OCI-LY3 (cell line): Measurements from ENCODE around the gene ADAD2.

Experiments used
- EZH2phosphoT487 ChIP-seq: fragments of 200-600 bp; shearing (Covaris generic); IDR thresholded peaks from 2 replicates; pipeline ENCODE4 v1.6.1; 2018; ENCODE audit warnings: antibody characterized with exemption, mixed run types, low read depth
- TF ChIP-seq, protein P1 (sequence below): fragments of 200-600, 300-600 bp; sonication (generic); IDR thresholded peaks from 2 replicates; pipeline ENCODE4 v1.5.1; 2014; ENCODE audit warnings: antibody characterized with exemption, low read length, low read depth

DNA sequence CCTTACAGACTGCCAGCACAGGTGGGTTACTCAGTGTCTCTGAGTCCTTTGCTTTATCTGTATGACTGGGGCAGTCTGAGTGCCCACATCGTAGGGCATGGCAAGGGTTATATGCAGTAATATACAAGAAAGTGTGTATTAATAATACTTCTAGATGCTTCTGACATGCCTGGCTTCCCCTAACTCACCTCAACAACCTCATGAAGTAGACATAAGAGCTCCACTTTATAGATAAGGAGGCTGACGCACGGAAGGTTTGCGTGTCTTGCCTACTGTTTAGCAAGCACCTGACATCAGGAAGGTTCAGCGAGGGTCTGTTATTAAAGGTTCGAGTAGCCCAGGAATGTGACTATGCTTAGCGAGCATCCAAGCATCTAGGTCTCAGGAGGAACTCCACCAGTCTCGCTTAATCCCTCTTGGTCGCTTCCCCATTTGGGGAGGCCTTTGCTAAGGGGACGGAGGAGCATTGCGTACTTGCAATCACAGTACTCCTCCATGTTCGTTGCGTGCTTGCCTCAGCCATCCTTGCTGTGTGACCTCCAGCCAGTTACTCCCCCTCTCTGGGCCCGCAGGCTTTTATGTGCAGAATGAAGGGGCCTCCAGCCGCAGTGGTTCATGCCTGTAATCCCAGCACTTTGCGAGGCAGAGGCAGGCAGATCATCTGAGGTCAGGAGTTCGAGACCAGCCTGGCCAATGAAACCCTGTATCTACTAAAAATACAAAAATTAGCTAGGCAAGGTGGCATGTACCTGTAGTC lies 47.2 kb downstream of the ADAD2 start:
- TF ChIP-seq, protein P1, sequence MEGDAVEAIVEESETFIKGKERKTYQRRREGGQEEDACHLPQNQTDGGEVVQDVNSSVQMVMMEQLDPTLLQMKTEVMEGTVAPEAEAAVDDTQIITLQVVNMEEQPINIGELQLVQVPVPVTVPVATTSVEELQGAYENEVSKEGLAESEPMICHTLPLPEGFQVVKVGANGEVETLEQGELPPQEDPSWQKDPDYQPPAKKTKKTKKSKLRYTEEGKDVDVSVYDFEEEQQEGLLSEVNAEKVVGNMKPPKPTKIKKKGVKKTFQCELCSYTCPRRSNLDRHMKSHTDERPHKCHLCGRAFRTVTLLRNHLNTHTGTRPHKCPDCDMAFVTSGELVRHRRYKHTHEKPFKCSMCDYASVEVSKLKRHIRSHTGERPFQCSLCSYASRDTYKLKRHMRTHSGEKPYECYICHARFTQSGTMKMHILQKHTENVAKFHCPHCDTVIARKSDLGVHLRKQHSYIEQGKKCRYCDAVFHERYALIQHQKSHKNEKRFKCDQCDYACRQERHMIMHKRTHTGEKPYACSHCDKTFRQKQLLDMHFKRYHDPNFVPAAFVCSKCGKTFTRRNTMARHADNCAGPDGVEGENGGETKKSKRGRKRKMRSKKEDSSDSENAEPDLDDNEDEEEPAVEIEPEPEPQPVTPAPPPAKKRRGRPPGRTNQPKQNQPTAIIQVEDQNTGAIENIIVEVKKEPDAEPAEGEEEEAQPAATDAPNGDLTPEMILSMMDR = no peak
- TF ChIP-seq EZH2phosphoT487 = no peak
